Psoas muscle (tissue), 8 donors: ENCODE data around the gene CD46. TPM values are rescaled to one million over a fixed set of nuclear protein-coding genes. Genes with fewer than 3 reads are reported as not detected.
A peak's percentile ranks its signal among the peaks of the same experiment; 100 is the strongest.

Source experiments
- ATAC-seq, 4 donors: fragments of 200-7000 bp; cut with Tn5 transposase; one replicate each; pipeline ENCODE4 v1.9.1; 2020; ENCODE audit warnings: moderate library complexity in 3 of 4, mild to moderate bottlenecking in 2 of 4
- DNase-seq, 2 donors: peaks; one replicate each; pipeline ENCODE4 v3.0.0-alpha.2; 2020
- H3K27ac ChIP-seq: fragments of 200-600 bp; one replicate; pipeline ENCODE4 v1.8.0; 2022
- H3K27me3 ChIP-seq, 3 donors: fragments of 200-600 bp in 1 of 3; one replicate each; pipeline versions ENCODE4 v1.6.1 to v1.8.0; 2013 to 2022; ENCODE audit warnings: low read length in 2 of 3, mild to moderate bottlenecking in 2 of 3, moderate library complexity in 1 of 3; ENCODE audit not compliant: insufficient read depth in 3 of 3
- H3K36me3 ChIP-seq, 2 donors: fragments of 200-600 bp in 1 of 2; one replicate each; pipeline versions ENCODE4 v1.6.1 to v1.8.0; 2013 to 2022; ENCODE audit warnings: low read depth in 1 of 2, mild to moderate bottlenecking in 1 of 2, moderate library complexity in 1 of 2; ENCODE audit not compliant: insufficient read depth in 1 of 2
- H3K4me1 ChIP-seq: fragments of 200-600 bp; one replicate; pipeline ENCODE4 v1.8.0; 2022
- H3K4me3 ChIP-seq: fragments of 200-600 bp; one replicate; pipeline ENCODE4 v1.8.0; 2022; ENCODE audit warnings: mild to moderate bottlenecking
- H3K9me3 ChIP-seq: fragments of 200-600 bp; one replicate; pipeline ENCODE4 v1.8.0; 2022
- CTCF ChIP-seq: fragments of 200-600 bp; IDR thresholded peaks from one replicate; pipeline ENCODE4 v1.8.0; 2022; ENCODE audit warnings: antibody characterized with exemption
- WGBS, 3 donors: extraction: QIAGEN DNeasy Blood & Tissue Kit; methylation state at CpG; one replicate each; pipeline versions ENCODE4 v1.1.6 to v1.1.7; 2013; 5-methylcytosine and 5-hydroxymethylcytosine counted together
- intact Hi-C, 2 donors: fragments of 100-400 bp; cut with DNase I; formaldehyde crosslinking; loops; one replicate each; pipeline versions ENCODE4 v1.11.0 to v1.14.2; 2022
- polyA plus RNA-seq, 3 donors: library from polyadenylated mRNA; stranded (reverse); fragments of 200-250 nt; gene quantifications; one replicate each; pipeline ENCODE4 v1.2.3, GENCODE V29; 2013
- total RNA-seq, 4 donors: library from RNA; stranded (reverse); fragmentation: NEBNext Ultra II Directional in 2 of 4; extraction: Animal tissue kit (Norgen Biotek cat#: 25700) in 2 of 4; gene quantifications; one replicate each; pipeline versions ENCODE4 v1.2.1 to v1.2.4, GENCODE V29; 2021 to 2023
- donor health status: healthy with polysubstance abuse.
- donor health status: DM: no; HTN: no; CAD: no; lungs with moderate emphysema.
- donor health status: Bipolar disorder and iron deficiency.
- donor health status: healthy.
- donor health status: DM: yes; HTN: yes; CAD: no.
- donor health status: DM: no; HTN: no; CAD: no.
- donor health status: DM: no; HTN: no; CAD: no.
- donor health status: DM: yes; HTN: yes; CAD: no.

CD46 gene
- total and polyA plus RNA-seq, 7 donors: 33.9 to 66.3 (median 44.1) TPM

GRCh38 chr1:207811319-207811718 is 59.5 kb downstream of the CD46 start:
- intact Hi-C loops: no loop called here
- peaks cover 99% of the 10 kb centered on the region for H3K4me1 ChIP-seq
- 67 to 95% (median 75%) methylated on average over 8 of the region's 8 CpGs for WGBS, 3 donors
- no peaks in the 10 kb centered on the region for H3K9me3 ChIP-seq
- no peaks in the 10 kb centered on the region for H3K27me3 ChIP-seq
- no peak for TF ChIP-seq CTCF
- DNase-seq (no peak), ATAC-seq (no peak)
- peak overlapping the region; percentile 95 for H3K27ac ChIP-seq
- peak overlapping the region; percentile 51 for H3K4me3 ChIP-seq
- H3K36me3 ChIP-seq: peaks cover 0 to 97% of the 10 kb centered on the region in 2 donors

- Histone ChIP-seq H3K36me3 (peaks cover 0 to 95% of the 10 kb centered on the region in 2 donors), H3K4me1 (peaks cover 96% of the 10 kb centered on the region), H3K27me3 (no peaks in the 10 kb centered on the region), H3K9me3 (no peaks in the 10 kb centered on the region), H3K4me3 (peak overlapping the region; percentile 51), H3K27ac (peak overlapping the region; percentile 95)
- DNase-seq: peak; percentile 79 to 94
- peak; percentile 72 to 75 (median 74) for ATAC-seq
- WGBS, 3 donors: 23 to 63% (median 25%) methylated on average over 16 of the region's 16 CpGs
- intact Hi-C loops: no loop called here
- peak; percentile 56 for TF ChIP-seq CTCF
These were observed 60.3 kb downstream of the CD46 start for GRCh38 chr1:207811920-207812720.

GRCh38 chr1:207812778-207813511 is 61.1 kb downstream of the CD46 start:
- H3K36me3 ChIP-seq: peaks cover 0 to 95% of the 10 kb centered on the region in 2 donors
- H3K9me3 ChIP-seq: no peaks in the 10 kb centered on the region
- H3K4me1 ChIP-seq: peaks cover 96% of the 10 kb centered on the region
- H3K27ac ChIP-seq: peak overlapping the region; percentile 95
- H3K27me3 ChIP-seq: no peaks in the 10 kb centered on the region
- H3K4me3 ChIP-seq: peak overlapping the region; percentile 51
- no peak for TF ChIP-seq CTCF
- 32 to 67% (median 41%) methylated on average over 10 of the region's 10 CpGs for WGBS, 3 donors
- intact Hi-C loops: no loop called here
- DNase-seq: peak in 1 of 2 donors; percentile 52
- ATAC-seq: peak in 1 of 4 donors; percentile 7

GRCh38 chr1:207813512-207813881 is 61.6 kb downstream of the CD46 start:
- ATAC-seq: no peak
- Histone ChIP-seq H3K27me3 (no peaks in the 10 kb centered on the region), H3K4me1 (peaks cover 94% of the 10 kb centered on the region), H3K27ac (peak overlapping the region; percentile 95), H3K9me3 (no peaks in the 10 kb centered on the region), H3K4me3 (peak overlapping the region; percentile 51), H3K36me3 (peaks cover 0 to 93% of the 10 kb centered on the region in 2 donors)
- TF ChIP-seq CTCF: no peak
- peak in 1 of 2 donors; percentile 43 for DNase-seq
- intact Hi-C loops: no loop called here
- WGBS, 3 donors: 42 to 64% (median 47%) methylated on average over 3 of the region's 3 CpGs
